GM15510 (cell line): ENCODE measurements around the gene AIMP1.

Experiments used
- POLR2A ChIP-seq: IDR thresholded peaks from 3 replicates; pipeline ENCODE4 v1.6.1; 2011; ENCODE audit warnings: borderline replicate concordance; ENCODE audit not compliant: insufficient read length; ENCODE audit errors: extremely low read depth

AIMP1 gene

DNA sequence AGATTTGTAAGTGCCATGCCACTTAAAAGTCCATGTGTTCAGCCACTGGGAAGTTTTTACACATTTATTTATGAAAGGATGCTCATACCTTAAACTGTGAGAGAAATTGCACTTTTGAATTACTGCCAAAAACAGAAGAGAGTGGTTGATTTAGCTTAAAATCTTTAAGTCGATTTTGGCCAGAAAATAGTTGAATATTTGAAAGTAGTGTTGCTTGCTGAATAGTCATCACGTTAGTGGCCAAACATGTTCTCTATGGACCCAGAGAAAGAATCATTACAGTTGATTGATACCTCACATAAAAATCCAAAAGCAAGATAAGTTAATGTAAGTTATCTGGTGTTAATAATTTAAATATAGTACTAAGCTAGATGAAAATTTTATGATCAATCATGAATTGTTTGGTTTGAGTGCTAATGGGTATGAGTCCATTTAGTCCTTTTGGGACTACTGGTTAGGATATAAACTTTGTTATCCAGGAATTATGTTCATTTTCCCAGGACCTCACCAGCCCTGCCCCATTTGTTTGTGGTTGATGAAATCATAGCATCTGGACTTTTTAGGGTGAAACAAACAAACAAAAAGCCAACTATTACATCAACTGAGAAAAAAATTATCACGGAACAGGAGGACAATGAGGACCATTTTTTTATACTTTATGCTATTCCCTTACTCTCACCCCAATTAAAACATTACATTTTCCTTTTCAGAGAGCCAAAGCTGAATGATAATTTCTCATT, 45.9 kb downstream of the AIMP1 start:
- no peak for TF ChIP-seq POLR2A

DNA sequence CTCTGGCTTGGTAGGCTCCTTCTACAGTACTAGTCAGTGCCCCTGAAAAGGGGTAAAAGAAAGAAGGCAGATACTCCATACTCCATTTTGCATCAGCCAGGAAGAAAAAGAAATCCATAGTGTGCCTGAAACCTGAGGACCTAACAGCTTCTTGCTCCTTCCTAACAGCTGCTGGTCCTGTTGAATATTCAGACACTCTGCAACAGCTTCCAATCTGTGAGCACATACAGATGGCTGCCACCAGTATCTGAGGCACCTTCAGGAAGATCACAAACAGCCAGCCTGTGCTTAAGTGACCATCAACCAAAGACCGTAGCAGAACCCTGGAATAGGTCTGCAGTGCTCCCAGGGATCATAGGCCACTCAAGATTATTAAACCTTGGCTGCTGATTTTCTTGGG, 47.9 kb downstream of the AIMP1 start:
- no peak for TF ChIP-seq POLR2A

DNA sequence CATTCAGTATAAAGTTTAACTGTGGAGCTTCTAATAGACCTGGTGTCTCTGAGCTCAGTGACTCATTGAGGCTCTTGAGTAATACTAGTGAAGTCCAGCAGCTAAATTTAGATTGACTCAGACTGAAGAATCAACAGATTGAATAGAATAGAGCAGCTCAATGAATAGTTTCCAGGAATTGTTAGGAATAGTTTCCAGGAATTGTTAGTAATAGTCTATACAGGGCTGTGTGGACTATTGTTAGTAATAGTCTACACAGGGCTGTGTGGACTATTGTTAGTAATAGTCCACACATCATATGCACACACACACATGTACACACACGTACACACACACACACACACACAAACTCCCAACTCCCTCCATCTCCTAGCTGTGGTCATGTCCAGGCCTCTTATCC, 49.3 kb downstream of the AIMP1 start:
- no peak for TF ChIP-seq POLR2A

DNA sequence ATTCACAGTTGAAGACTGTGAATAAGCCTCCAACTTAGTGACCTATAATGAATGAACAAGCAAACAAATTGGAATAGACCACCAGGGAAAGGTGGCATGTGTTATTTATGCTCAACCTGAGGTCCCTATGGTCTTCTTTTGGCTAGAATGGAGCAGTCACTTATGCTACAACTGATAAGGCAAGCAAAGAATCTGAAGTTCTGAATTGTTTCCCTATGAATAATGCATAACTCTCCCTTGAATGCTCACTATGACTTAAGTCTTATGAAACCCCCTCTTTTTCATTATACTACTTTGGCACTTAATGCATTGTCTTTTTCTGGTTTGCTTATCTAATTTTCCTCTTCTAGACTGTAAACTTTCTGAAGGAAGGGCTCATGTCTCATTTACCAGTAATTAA, 49.7 kb downstream of the AIMP1 start:
- no peak for TF ChIP-seq POLR2A

DNA sequence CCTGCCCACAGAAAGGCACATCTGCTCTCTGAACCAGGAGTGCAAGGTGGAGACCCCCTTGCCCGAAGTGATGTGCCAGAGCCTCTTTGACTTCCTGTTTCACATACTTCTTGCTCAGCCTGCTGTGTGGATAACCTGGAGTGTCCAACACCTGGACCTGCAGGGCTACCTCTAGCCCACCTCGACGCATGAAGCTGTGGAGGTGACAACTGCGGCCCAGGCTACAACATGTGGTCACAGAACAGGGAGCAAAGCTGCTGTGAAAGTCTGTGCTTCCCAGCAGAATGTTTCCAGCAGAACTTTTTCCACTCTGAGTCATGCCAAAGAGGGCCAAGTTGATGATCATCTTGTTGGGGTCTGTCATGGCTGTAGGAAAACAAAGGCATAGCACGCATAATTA, 50.7 kb downstream of the AIMP1 start:
- no peak for TF ChIP-seq POLR2A

DNA sequence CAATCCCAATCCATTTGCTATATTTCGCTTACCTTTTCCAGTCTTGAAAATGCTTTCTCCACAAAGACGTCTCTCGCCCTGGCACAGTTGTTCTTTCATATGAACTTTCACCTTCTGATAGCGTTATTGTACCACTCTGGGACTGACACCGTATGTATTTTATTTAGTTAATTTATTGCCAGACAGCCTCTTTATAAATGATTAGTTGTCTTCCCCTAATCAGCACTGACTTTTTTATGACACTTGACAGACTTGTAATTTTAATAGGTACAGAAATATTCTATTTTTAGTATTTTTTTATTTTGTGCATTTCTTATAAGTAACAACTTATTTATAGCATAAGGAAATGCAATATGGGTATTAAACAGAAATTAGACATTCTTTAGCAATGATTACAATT, 52.3 kb downstream of the AIMP1 start, which contains the start of gene GIMD1:
Gene GIMD1, minus strand, starts transcription at position 101 of the 400 bp plus-strand sequence. CDS start 1,343 bp downstream, outside the sequence.
- no peak for TF ChIP-seq POLR2A

DNA sequence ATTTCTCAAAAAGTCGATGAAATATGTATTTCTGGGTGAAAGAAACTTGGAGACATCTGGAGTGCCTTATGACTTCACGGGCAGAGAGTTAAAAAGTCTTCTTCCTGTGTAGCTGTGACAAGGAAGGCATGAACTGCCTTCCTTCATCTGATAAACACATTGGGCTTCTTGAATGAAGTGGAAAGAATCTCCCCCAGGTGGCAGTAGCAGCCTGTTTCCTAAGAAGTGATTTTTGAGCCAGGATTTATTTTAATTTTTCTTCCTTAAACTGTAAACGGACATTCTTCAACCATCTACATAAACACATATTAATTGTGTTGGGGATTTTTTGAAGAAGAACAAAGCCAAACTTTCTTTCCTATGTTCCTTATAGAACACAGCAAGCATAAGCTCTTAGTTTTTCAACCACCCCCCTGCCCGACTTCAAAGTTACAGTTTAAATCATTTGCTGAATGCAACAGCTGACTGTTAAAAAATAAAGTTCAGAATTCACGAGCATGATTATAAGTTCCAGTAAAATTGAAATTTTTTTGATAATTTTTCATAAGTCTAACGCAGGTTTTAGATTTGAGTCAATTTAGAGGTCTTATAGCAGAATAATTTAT, 53.2 kb downstream of the AIMP1 start:
- TF ChIP-seq POLR2A = no peak

DNA sequence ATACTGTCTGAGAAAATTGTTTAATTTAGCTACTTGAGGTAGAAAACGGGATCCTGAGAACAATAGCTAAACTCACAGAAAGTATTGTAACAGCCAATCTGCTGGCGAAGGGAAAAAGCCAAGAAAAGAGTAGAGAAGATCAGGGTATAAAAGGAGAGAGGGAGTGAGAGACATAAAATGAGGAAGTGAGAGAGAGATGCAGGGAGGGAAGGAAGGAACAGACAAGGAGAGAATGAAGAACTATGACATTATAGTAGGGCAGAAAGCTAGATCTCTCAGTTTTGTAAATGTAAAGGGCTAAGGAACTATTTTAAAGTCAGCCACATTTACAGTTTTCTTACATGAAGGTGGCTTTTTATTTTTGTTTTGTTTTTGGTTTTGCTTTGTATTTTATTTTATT, 53.9 kb downstream of the AIMP1 start:
- no peak for TF ChIP-seq POLR2A

DNA sequence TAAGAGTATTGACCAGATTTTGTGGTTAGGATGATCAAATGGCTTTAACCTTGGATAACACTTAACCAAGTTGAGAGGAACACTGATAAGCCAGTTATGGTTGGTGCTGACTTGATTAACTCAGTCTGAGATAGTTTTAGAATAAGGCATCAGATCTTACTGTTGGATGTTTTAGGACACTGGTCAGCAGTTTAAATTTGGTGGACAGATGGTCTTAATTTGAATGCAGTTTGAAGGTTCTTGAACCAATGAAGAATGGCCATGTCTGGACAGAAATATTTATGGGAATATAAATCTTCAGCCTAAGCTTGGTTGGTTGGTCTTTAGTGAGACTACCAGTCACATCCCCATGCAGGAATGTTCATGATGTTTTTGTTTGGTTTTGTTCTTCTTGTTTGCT, 54.8 kb downstream of the AIMP1 start:
- TF ChIP-seq POLR2A = no peak

DNA sequence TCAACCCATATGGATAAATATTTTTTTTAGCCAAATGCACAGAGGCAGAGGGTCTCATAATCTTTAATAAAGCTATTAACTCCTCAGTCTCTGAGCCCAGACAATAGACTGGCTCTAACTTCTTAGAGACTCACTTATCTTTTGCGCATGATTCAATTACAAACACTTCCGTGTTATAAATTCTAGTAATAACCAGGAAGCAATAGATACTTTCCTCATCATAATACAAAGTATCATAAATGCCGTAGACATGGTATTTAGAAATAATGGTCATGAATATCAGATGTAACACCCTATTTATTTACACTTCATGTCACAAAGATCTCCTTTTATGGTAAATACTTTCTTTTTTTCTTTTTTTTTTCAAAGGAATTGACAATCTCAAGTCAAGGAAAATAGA, 56.7 kb downstream of the AIMP1 start:
- no peak for TF ChIP-seq POLR2A

DNA sequence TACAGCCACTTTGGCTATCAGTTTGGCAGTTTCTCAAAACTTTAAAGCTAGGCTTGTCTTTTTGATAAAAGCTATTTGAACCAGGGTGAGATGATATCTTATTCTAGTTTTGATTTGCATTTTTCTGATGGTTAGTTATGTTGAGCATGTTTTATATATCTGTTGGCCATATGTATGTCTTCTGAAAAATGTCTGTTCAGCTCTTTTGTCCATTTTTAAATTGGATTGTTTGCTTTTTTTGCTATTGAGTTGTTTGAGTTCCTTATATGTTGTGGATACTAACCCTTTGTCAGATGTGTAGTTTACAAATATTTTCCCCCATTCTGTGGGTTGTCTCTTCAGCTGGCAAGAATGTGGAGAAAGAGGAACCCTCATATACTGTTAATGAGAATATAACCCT, 63.8 kb downstream of the AIMP1 start:
- TF ChIP-seq POLR2A = no peak

DNA sequence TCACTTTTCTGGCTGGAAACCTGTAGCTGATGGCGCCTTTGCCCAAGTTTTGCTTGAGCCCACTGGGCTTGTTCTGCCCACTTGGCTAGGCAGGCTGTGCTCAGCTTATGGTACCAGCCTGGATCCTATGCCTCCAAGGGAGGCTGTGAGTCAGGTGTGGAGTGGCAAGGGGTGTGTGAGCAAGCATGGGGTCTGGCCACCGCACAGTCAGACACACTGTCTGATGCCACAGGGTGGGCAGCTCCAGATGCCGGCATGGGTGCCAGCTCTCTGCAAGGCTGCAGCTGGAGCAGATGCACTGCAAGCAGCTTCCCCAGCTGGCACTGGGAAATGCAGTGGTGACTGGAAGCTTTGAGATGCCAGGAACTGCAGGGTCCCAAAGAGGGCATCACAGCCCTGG, 68.5 kb downstream of the AIMP1 start:
- no peak for TF ChIP-seq POLR2A

DNA sequence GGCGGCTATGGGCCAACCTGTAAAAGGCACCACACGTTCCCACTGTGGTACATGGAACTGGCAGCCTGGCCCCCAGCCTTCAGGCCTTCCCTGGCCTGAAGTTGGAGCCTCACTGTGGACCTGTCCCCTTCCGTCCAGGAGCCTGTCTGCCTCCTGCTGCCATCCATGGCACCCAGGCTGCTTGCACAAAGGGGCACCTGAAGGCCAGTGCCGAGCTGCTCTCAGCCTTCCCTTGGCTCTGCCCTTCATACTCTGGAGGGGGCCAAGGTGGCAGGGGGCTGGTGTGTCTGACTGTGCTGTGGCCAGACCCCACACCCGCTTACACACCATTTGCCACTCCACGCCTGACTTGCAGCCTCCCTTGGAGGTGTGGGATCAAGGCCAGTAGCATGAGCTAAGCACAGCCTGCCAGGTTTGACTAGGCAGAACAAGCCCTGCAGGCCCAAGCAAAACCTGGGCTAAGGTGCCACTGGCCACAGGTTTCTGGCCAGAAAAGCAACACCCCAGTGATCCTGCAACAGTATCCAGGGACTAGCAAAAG, 69.6 kb downstream of the AIMP1 start:
- TF ChIP-seq POLR2A = no peak

DNA sequence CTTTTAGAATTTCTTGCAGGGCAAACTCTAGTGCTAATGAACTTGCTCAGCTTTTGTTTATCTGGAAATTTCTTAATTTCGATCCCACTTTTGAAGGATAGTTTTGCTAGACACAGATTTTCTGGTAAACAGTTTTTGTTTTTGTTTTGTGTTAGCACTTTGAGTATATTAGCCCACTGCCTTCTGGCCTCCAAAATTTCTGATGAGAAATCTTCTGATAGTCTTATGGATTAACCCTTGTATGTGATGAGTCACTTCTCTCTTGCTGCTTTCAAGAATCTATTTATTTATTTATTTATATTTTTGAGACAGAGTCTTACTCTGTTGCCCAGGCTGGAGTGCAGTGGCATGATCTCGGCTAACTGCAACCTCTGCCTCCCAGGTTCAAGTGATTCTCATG, 79.2 kb downstream of the AIMP1 start:
- TF ChIP-seq POLR2A = no peak
